Pancreas (tissue), 10 donors: ENCODE data around the gene COA6. TPM values are rescaled to one million over a fixed set of nuclear protein-coding genes. Genes with fewer than 3 reads are reported as not detected.

Experiments used
- ATAC-seq, 4 donors: fragments of 200-7000 bp; cut with Tn5 transposase; one replicate each; pipeline versions ENCODE4 v1.8.0 to v1.9.1; 2020; ENCODE audit warnings: mild to moderate bottlenecking in 4 of 4, moderate library complexity in 4 of 4
- DNase-seq, 6 donors: peaks; one replicate each; pipeline ENCODE4 v3.0.0-alpha.2; 2020
- FAIRE-seq: peaks from 2 replicates; lab custom pipeline; 2012; peaks lifted over from hg19 to GRCh38; lab: Jason Lieb, UNC
- H3K27ac ChIP-seq, 4 donors: fragments of 200-600 bp; sonication (generic); 1 replicate in 3 of 4; 2 replicates in 1 of 4; pipeline versions ENCODE4 v1.5.0 to v1.8.0; 2020
- H3K27me3 ChIP-seq, 4 donors: fragments of 200-600 bp; one replicate each; pipeline ENCODE4 v1.8.0; 2021
- H3K36me3 ChIP-seq, 3 donors: fragments of 200-600 bp; sonication (generic) in 1 of 3; one replicate each; pipeline versions ENCODE4 v1.5.0 to v1.8.0; 2020 to 2021
- H3K4me1 ChIP-seq, 3 donors: fragments of 200-600 bp; one replicate each; pipeline ENCODE4 v1.8.0; 2021
- H3K4me3 ChIP-seq, 4 donors: fragments of 200-600 bp; sonication (generic) in 2 of 4; one replicate each; pipeline versions ENCODE4 v1.5.0 to v1.8.0; 2020 to 2021
- H3K9me3 ChIP-seq, 4 donors: fragments of 200-600 bp; one replicate each; pipeline ENCODE4 v1.8.0; 2021
- CTCF ChIP-seq, 4 donors: fragments of 200-600 bp; sonication (generic) in 3 of 4; IDR thresholded peaks; one replicate each; pipeline versions ENCODE4 v1.5.0 to v1.8.0; 2021; ENCODE audit warnings: antibody characterized with exemption in 4 of 4
- WGBS, 2 donors: extraction: QIAGEN DNeasy Blood & Tissue Kit; methylation state at CpG; one replicate each; pipeline ENCODE4 v1.1.7; 2013; 5-methylcytosine and 5-hydroxymethylcytosine counted together
- intact Hi-C, 3 donors: fragments of 100-400 bp; cut with DNase I; formaldehyde crosslinking; loops; one replicate each; pipeline versions ENCODE4 v1.11.1 to v1.14.2; 2022
- polyA plus RNA-seq, 2 donors: library from polyadenylated mRNA; stranded (reverse); fragments of 200-250 nt; gene quantifications; one replicate each; pipeline ENCODE4 v1.2.3, GENCODE V29; 2013
- total RNA-seq, 6 donors: library from RNA; stranded (reverse); fragmentation: NEBNext Ultra II Directional in 4 of 6; extraction: Animal tissue kit (Norgen Biotek cat#: 25700) in 4 of 6; gene quantifications; one replicate each; pipeline versions ENCODE4 v1.2.1 to v1.2.4, GENCODE V29; 2021 to 2023
- donor health status: healthy with polysubstance abuse.
- donor health status: DM: no; HTN: no; CAD: no; lungs with moderate emphysema.
- donor health status: DM: no; HTN: no; CAD: no.
- donor health status: control.
- donor health status: control.
- donor health status: Bipolar disorder and iron deficiency.
- donor health status: DM: yes; HTN: yes; CAD: no.
- donor health status: DM: no; HTN: no; CAD: no.
- donor health status: DM: no; HTN: no; CAD: no.
- donor health status: DM: yes; HTN: yes; CAD: no.

COA6 gene
- total and polyA plus RNA-seq, 8 donors, result 6.4 to 23.6 (median 10.0) TPM

- no peak overlapping the region for H3K4me3 ChIP-seq
These were observed 27.5 kb downstream of the COA6 start for GRCh38 chr1:234400773-234401172.

GRCh38 chr1:234401658-234402057, 28.4 kb downstream of the COA6 start:
- intact Hi-C loops, result no loop called here
- H3K4me1 ChIP-seq, result no peaks in the 10 kb centered on the region
- no peak overlapping the region for H3K27ac ChIP-seq
- H3K27me3 ChIP-seq, result no peaks in the 10 kb centered on the region
- no peak for FAIRE-seq
- peaks cover 0 to 11% (median 0%) of the 10 kb centered on the region in 3 donors for H3K36me3 ChIP-seq
- no peak for ATAC-seq
- no peaks in the 10 kb centered on the region for H3K9me3 ChIP-seq
- no peak overlapping the region for H3K4me3 ChIP-seq
- no peak for TF ChIP-seq CTCF (IDR thresholded peaks at IDR 0.05)
- DNase-seq, result no peak
- WGBS, 2 donors, result 95 to 97% methylated on average over 3 of the region's 3 CpGs

More at GRCh38 chr1:234400773-234401172, 27.5 kb downstream of the COA6 start:
- intact Hi-C loops, result no loop called here
- H3K27me3 ChIP-seq, result no peaks in the 10 kb centered on the region
- H3K27ac ChIP-seq, result peak overlapping the region in 2 of 4 donors; percentile 5 to 48
- no peaks in the 10 kb centered on the region for H3K4me1 ChIP-seq
- no peak for DNase-seq
- peak in 2 of 4 donors; percentile 52 to 68 for ATAC-seq
- H3K36me3 ChIP-seq, result peaks cover 0 to 11% (median 0%) of the 10 kb centered on the region in 3 donors
- H3K9me3 ChIP-seq, result no peaks in the 10 kb centered on the region
- peak; percentile 80 for FAIRE-seq
- no peak for TF ChIP-seq CTCF (IDR thresholded peaks at IDR 0.05)

- WGBS, 2 donors, result 92 to 93% methylated on average over 3 of the region's 3 CpGs
- H3K4me1 ChIP-seq, result no peaks in the 10 kb centered on the region
- H3K36me3 ChIP-seq, result peaks cover 0 to 11% (median 0%) of the 10 kb centered on the region in 3 donors
- H3K4me3 ChIP-seq, result no peak overlapping the region
- intact Hi-C loops, result no loop called here
- H3K27ac ChIP-seq, result no peak overlapping the region
- no peak for TF ChIP-seq CTCF (IDR thresholded peaks at IDR 0.05)
- no peaks in the 10 kb centered on the region for H3K27me3 ChIP-seq
- H3K9me3 ChIP-seq, result no peaks in the 10 kb centered on the region
- ATAC-seq (no peak), DNase-seq (no peak), FAIRE-seq (no peak)
These were observed 29.7 kb downstream of the COA6 start for GRCh38 chr1:234402939-234403338.

- no peak overlapping the region for H3K27ac ChIP-seq
- ATAC-seq (no peak), FAIRE-seq (no peak), DNase-seq (no peak)
- H3K27me3 ChIP-seq, result no peaks in the 10 kb centered on the region
- no peak for TF ChIP-seq CTCF (IDR thresholded peaks at IDR 0.05)
- H3K36me3 ChIP-seq, result peaks cover 0 to 14% (median 0%) of the 10 kb centered on the region in 3 donors
- WGBS, 2 donors, result 82 to 83% methylated on average over 6 of the region's 6 CpGs
- no peak overlapping the region for H3K4me3 ChIP-seq
- no peaks in the 10 kb centered on the region for H3K9me3 ChIP-seq
- intact Hi-C loops, result no loop called here
- no peaks in the 10 kb centered on the region for H3K4me1 ChIP-seq
These were observed 32.4 kb downstream of the COA6 start for GRCh38 chr1:234405676-234406075.

- H3K9me3 ChIP-seq, result no peaks in the 10 kb centered on the region
- no peak for DNase-seq
- H3K4me3 ChIP-seq, result no peak overlapping the region
- no peak overlapping the region for H3K27ac ChIP-seq
- peaks cover 0 to 14% (median 0%) of the 10 kb centered on the region in 3 donors for H3K36me3 ChIP-seq
- no peak for ATAC-seq
- TF ChIP-seq CTCF (IDR thresholded peaks at IDR 0.05), result no peak
- intact Hi-C loops, result no loop called here
- H3K4me1 ChIP-seq, result no peaks in the 10 kb centered on the region
- no peaks in the 10 kb centered on the region for H3K27me3 ChIP-seq
- 94 to 95% methylated on average over 4 of the region's 4 CpGs for WGBS, 2 donors
- FAIRE-seq, result no peak
These were observed 33.6 kb downstream of the COA6 start for GRCh38 chr1:234406871-234407270.
